ENCODE measurements around the gene CD163L1.
"Not testable (repeated sequence)": the region's sequence is repeated elsewhere in the genome, so short reads cannot be mapped to it uniquely, and the experiment has no call there.

Gene CD163L1

GRCh38 chr12:7403466-7403865 lies 40.5 kb downstream of the CD163L1 start:
- DNase-seq, result no peak

- no peak for DNase-seq
Observed at GRCh38 chr12:7399089-7399488, 44.9 kb downstream of the CD163L1 start.

DNA sequence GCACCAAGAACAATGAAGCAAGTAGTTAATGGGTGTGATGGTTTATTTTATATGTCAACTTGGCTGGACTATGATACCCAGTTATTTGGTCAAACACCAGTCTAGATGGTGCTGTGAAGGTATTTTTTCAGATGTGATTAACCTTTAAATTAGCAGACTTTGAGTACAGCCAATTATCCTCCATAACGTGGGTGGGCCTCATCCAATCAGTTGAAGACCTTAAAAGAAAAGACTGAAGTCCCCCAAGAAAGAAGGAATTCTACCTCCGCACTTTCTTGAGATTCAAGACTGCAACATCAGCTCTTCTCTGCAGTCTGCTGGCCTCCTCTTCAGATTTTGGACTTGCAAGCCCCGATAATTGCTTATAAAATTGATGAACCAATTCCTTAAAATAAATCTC lies 47.5 kb downstream of the CD163L1 start:
- DNase-seq, result no peak

DNA sequence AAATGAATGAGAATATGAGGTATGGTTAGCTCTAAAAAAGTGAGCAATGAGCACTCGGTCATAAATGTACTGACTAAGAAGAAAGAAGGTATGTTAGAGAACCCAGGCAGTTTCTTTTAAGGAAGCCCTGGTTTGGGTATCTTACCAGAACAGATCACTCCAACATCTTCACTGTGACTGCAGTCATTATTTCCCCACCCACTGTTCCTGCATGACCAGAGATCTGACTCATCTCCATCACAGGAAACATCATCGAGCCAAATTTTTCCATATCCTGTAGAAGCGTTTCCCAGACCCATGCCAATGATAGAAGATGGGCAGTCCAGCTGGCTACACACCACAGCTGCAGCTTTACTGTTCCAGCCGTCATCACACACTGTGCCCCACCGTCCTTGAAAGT lies 48.0 kb downstream of the CD163L1 start:
- no peak for DNase-seq

- no peak for DNase-seq
Observed at GRCh38 chr12:7387289-7387688, 56.7 kb downstream of the CD163L1 start.

DNA sequence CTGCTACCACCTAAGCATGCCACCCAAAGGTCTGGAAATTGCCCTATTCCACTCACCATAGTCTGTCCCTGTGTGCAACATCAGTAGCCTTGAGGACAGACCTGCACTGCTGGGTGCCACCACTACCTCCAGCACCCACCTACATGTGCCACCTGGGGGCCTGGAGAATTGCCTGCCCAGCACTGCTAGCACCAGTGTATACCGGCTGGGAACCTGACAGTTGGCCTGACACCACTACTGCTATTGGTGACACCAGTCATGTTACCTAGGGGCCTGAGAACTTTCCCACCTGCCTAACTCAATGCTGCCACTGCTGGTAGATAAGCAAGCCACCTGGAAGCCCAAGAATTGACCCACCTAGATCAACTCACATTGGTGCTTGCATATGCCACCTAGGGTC lies 60.8 kb downstream of the CD163L1 start:
- DNase-seq, result no peak

DNA sequence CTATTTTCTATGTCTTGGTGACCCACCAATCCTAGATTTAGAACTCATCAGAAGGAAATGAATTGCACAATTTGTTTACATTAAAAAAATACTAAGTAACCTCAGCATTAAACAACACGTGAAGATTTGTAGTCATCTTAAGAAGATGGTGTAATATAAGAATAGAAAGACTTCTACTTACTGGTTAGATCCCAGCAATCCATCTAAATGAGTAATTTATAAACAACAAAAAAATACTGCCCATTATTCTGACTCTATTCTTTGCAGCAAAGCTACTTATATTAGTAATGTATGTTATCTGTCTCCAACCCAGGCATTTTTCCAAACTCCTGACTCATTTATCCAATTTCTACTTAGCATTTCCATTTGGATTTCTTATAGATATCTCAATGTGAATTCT lies 67.8 kb downstream of the CD163L1 start:
- no peak for DNase-seq

GRCh38 chr12:7375145-7375543 lies 68.8 kb downstream of the CD163L1 start:
- no peak for DNase-seq

DNA sequence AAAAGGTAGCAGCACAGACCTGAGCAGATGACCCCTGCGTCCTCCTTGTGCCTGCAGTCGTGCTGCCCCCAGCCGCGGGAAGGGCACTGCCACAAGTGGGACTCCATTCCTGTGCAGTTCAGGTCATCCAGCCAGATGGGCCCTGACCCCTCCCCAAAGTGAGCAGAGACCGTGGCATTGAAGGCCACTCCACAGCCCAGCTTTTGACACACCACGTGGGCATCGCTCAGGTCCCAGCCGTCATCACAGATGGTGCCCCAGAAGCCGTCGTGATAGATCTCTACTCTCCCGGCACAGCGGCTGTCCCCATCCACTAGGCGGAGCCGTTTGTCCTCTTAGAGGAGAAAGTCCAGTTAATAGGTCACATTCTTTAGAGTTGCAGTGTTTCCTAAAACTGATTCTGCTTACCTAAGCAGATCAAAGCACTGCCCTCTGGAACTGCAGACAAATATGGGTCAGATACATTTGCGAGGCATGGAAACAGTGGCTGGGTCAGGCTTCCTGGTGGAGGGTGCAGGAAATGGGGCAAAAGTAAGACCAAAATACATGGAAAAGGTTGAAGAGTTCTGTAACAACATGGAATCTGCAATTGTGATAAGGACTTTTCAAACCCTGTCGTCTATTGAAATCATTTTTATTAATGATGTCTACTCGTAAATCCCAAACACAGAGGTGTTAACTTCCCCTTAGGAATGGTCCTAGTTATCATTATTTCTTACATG lies 69.4 kb downstream of the CD163L1 start:
- DNase-seq, result no peak

DNA sequence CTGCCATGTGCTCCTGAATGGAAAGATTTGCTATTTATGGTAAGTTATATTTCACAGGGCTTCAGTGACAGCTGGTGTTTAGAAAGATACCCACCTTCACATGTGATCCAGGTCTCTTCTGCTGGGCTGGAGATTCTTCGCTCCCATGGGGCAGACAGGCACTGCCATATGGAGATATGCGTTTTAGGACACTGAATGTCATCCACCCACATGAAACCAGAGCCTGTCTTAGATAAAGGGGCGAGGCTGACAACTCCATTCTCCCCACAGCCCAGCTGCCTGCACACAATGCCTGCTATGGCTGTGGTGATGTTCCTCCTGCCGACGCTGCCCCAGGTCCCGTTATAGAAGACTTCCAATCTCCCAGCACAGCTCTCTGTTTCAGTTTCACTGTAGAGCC lies 70.7 kb downstream of the CD163L1 start:
- no peak for DNase-seq

- DNase-seq, result no peak
Observed at GRCh38 chr12:7369274-7369729, 74.7 kb downstream of the CD163L1 start.

GRCh38 chr12:7362734-7363133 lies 81.2 kb downstream of the CD163L1 start:
- DNase-seq, result no peak

GRCh38 chr12:7361265-7361664 lies 82.7 kb downstream of the CD163L1 start:
- DNase-seq, result no peak

- DNase-seq, result no peak
Observed at GRCh38 chr12:7354529-7354928, 89.4 kb downstream of the CD163L1 start.

- no peak for DNase-seq
Observed at GRCh38 chr12:7352661-7353060, 91.3 kb downstream of the CD163L1 start.

DNA sequence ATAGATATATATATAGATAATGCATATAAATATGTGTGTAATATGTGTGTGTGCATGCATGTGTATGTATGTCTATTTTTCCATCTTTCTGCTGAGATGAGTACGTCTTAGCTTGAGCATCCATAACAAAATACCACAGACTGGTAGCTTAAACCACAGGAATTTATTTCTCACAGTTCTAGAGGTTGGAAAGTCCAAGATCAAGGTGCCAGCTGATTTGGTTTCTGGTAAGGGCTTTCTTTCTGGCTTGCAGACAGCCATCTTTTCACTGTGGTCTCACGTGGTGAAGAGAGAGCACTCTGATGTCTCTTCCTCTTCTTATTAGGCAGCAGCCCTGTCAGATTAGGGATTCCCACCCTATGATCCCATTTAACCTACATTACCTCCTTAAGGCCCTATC lies 92.8 kb downstream of the CD163L1 start:
- no peak for DNase-seq

GRCh38 chr12:7349418-7349817 lies 94.5 kb downstream of the CD163L1 start:
- no peak for DNase-seq

DNA sequence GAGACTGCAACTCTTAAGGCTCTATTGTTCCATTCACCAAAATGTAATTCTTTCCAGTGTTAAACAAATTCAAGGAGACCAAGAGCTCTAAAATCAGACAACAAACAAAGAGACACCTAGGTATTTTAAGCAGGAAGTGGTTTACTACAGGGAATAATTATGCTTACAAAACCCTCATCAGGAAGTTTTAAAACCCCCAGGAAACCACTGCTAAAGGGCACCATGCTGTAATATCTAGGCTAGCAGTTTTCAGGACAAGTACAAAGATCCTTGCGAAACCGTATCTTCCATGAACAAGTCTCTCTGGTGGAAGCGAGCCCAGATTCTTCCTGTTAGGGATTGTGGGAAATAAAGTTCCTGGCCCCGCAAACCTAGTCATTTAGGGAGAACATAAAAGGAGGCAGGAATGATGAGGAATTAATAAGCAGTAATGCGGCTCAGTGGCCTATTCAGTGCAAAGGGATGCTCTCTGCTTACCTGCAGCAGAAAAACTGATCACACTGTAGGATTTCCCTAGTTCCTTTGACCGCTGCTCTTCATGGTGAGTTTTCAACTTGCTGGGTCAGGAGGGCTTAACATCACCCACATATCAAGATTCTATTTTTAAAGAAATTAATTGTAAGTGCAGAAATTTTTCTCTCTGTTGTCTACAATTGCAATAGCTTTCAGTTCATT lies 97.3 kb downstream of the CD163L1 start:
- DNase-seq, result no peak

GRCh38 chr12:7344833-7345606 lies 98.9 kb downstream of the CD163L1 start:
- no peak for DNase-seq

DNA sequence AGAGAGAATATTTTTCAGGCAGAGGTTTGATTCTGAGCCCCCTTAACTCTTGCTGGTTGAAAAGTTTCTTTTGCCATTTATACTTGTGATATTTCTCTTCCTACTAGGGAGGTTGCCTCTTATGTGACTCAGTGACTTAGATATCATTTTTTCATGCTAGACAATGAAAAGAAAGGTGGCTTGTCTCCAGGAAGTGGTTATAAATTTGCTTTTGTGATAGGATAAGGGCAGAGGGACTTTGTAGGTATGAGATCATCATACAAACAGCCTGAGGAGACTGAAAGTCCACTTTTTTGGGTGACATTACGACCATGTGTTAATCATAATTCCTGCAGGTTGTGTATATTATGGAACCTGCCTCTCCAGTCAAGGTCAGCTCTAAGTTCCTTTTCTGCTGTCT lies 104.3 kb downstream of the CD163L1 start:
- DNase-seq, result no peak

GRCh38 chr12:7337790-7338189 lies 106.2 kb downstream of the CD163L1 start:
- DNase-seq, result not testable (repeated sequence)

DNA sequence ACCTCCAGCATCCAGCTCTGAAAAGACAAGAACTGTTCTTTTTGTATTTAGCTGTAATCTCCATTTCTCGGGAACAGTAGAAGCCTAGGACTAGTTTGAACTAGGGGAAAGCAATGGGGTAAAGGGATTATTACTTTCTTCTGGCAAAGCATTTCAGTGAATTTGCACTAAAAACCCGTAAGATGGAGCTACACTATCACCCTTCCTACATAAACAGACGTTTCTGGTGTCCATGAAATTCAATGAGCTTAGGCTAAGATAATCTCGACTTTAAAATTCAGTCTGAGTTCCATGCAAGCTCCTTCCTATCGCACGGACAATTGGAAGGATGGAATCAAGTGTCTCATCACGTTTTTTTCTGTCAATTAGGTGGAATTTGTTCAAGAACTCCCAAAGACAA lies 116.0 kb downstream of the CD163L1 start:
- DNase-seq, result no peak

DNA sequence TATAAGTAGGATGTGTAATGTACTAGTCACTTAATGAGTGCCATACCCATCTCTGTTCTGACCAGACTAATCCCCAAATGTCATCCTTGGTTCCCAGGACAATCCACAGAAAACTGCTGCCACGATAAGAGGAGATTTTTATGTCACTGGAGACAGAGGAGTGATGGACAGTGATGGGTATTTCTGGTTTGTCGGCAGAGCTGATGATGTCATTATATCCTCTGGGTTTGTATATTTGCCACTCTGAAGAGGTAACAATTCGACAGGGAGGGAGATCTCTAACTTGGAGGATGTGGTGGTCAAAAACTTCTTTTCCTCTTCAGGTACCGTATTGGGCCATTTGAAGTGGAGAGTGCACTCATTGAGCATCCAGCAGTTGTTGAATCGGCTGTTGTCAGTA lies 119.8 kb downstream of the CD163L1 start:
- no peak for DNase-seq

GRCh38 chr12:7322599-7322998 lies 121.4 kb downstream of the CD163L1 start:
- DNase-seq, result no peak

Data from NCI-H2107 (cell line).